ENCODE results near the gene FH.

Gene FH

GRCh38 chr1:241519308-241520079, at the start of gene FH:
Gene FH, minus strand, starts transcription at chr1:241519755. Its CDS starts 33 bp downstream, at chr1:241519722.
- DNase-seq = peak; percentile 94

GRCh38 chr1:241560849-241561187, 41.3 kb upstream of the FH start:
- no peak for DNase-seq

GRCh38 chr1:241560146-241560848, 40.7 kb upstream of the FH start:
- DNase-seq = no peak

- no peak for DNase-seq
These were observed 38.1 kb upstream of the FH start for GRCh38 chr1:241557551-241558193.

- no peak for DNase-seq
These were observed 37.5 kb upstream of the FH start for GRCh38 chr1:241557031-241557430.

- no peak for DNase-seq
These were observed 36.0 kb upstream of the FH start for GRCh38 chr1:241555526-241555925.

GRCh38 chr1:241553886-241554592, 34.5 kb upstream of the FH start:
- DNase-seq = no peak

GRCh38 chr1:241551759-241552638, 32.4 kb upstream of the FH start:
- DNase-seq = no peak

GRCh38 chr1:241550318-241550717, 30.8 kb upstream of the FH start:
- DNase-seq = no peak

GRCh38 chr1:241548008-241548407, 28.5 kb upstream of the FH start:
- no peak for DNase-seq

GRCh38 chr1:241542199-241542907, 22.8 kb upstream of the FH start:
- DNase-seq = no peak

GRCh38 chr1:241536969-241537368, 17.4 kb upstream of the FH start:
- DNase-seq = no peak

- no peak for DNase-seq
These were observed 16.7 kb upstream of the FH start for GRCh38 chr1:241536304-241536703.

- DNase-seq = no peak
These were observed 14.0 kb upstream of the FH start for GRCh38 chr1:241533326-241534115.

GRCh38 chr1:241532864-241533263, 13.3 kb upstream of the FH start:
- DNase-seq = no peak

- DNase-seq = no peak
These were observed 12.6 kb upstream of the FH start, which contains the start of gene KMO for GRCh38 chr1:241532162-241532531. Gene KMO, plus strand, starts transcription at chr1:241532378. Its CDS starts 67 bp downstream, at chr1:241532445.

GRCh38 chr1:241531195-241532161, 11.9 kb upstream of the FH start:
- peak; percentile 24 for DNase-seq

GRCh38 chr1:241527146-241527545, 7.6 kb upstream of the FH start:
- no peak for DNase-seq

- DNase-seq = no peak
These were observed 5.5 kb upstream of the FH start for GRCh38 chr1:241525026-241525425.

GRCh38 chr1:241521718-241522117, 2.2 kb upstream of the FH start:
- DNase-seq = no peak
